GM12891 (cell line): Measurements from ENCODE around the gene SRGAP1.

Source experiments
- DNase-seq: peaks from one replicate; pipeline ENCODE4 v3.0.0; 2011; ENCODE audit warnings: low spot score; ENCODE audit not compliant: insufficient read length
- FAIRE-seq: peaks from 2 replicates; lab custom pipeline; 2011; peaks lifted over from hg19 to GRCh38; lab: Jason Lieb, UNC
- PAX5 ChIP-seq: IDR thresholded peaks from 2 replicates; pipeline ENCODE4 v1.6.1; 2011; ENCODE audit warnings: low read length, moderate library complexity, mild to moderate bottlenecking; ENCODE audit not compliant: insufficient read depth, severe bottlenecking
- POLR2A ChIP-seq: IDR thresholded peaks from 2 replicates; pipeline ENCODE4 v1.6.1; 2011; ENCODE audit warnings: low read depth, low read length, control low read depth
- POLR2AphosphoS5 ChIP-seq: IDR thresholded peaks from 2 replicates; pipeline ENCODE4 v1.6.1; 2011; ENCODE audit warnings: low read depth, low read length, control low read depth
- POU2F2 ChIP-seq: IDR thresholded peaks from 2 replicates; pipeline ENCODE4 v1.6.1; 2011; ENCODE audit warnings: low read depth, mild to moderate bottlenecking, control low read depth, low read length, moderate library complexity
- SPI1 ChIP-seq: IDR thresholded peaks from 2 replicates; pipeline ENCODE4 v1.6.1; 2011; ENCODE audit warnings: low read depth, low read length, control low read depth
- TAF1 ChIP-seq: IDR thresholded peaks from 2 replicates; pipeline ENCODE4 v1.6.1; 2011; ENCODE audit warnings: low read depth, low read length, control low read depth

Gene SRGAP1

GRCh38 chr12:64077922-64078321 lies 233.4 kb downstream of the SRGAP1 start:
- TF ChIP-seq POU2F2, result no peak
- no peak for TF ChIP-seq PAX5
- TF ChIP-seq SPI1, result no peak
- TF ChIP-seq TAF1, result no peak
- no peak for TF ChIP-seq POLR2A
- TF ChIP-seq POLR2AphosphoS5, result no peak
- DNase-seq (no peak), FAIRE-seq (no peak)

- DNase-seq (no peak), FAIRE-seq (no peak)
- TF ChIP-seq POLR2AphosphoS5, result no peak
- TF ChIP-seq POLR2A, result no peak
- no peak for TF ChIP-seq SPI1
- TF ChIP-seq TAF1, result no peak
These were observed 236.0 kb downstream of the SRGAP1 start for GRCh38 chr12:64080319-64081007.

- DNase-seq, result no peak
- no peak for FAIRE-seq
- no peak for TF ChIP-seq POU2F2
- no peak for TF ChIP-seq PAX5
- TF ChIP-seq POLR2A, result no peak
- TF ChIP-seq SPI1, result no peak
- TF ChIP-seq POLR2AphosphoS5, result no peak
- TF ChIP-seq TAF1, result no peak
These were observed 236.5 kb downstream of the SRGAP1 start for GRCh38 chr12:64081008-64081404.

GRCh38 chr12:64082116-64082515 lies 237.6 kb downstream of the SRGAP1 start:
- FAIRE-seq (no peak), DNase-seq (no peak)
- TF ChIP-seq SPI1, result no peak
- TF ChIP-seq POU2F2, result no peak
- no peak for TF ChIP-seq POLR2A
- no peak for TF ChIP-seq POLR2AphosphoS5
- TF ChIP-seq TAF1, result no peak
- no peak for TF ChIP-seq PAX5

- TF ChIP-seq TAF1 (no peak), PAX5 (no peak), POLR2A (no peak), POLR2AphosphoS5 (no peak), SPI1 (no peak), POU2F2 (no peak)
- DNase-seq, result no peak
- FAIRE-seq, result no peak
These were observed 238.4 kb downstream of the SRGAP1 start for GRCh38 chr12:64082866-64083268.

GRCh38 chr12:64083285-64084210 lies 239.0 kb downstream of the SRGAP1 start:
- DNase-seq, result no peak
- TF ChIP-seq SPI1 (no peak), TAF1 (no peak), POLR2AphosphoS5 (no peak), POU2F2 (no peak), POLR2A (no peak), PAX5 (no peak)
- FAIRE-seq, result no peak

- FAIRE-seq (no peak), DNase-seq (no peak)
- TF ChIP-seq POLR2A (no peak), SPI1 (no peak), POLR2AphosphoS5 (no peak), TAF1 (no peak), PAX5 (no peak), POU2F2 (no peak)
These were observed 240.7 kb downstream of the SRGAP1 start for GRCh38 chr12:64085154-64085553.

- no peak for DNase-seq
These were observed 241.5 kb downstream of the SRGAP1 start for GRCh38 chr12:64085996-64086395.

GRCh38 chr12:64086946-64087345 lies 242.4 kb downstream of the SRGAP1 start:
- FAIRE-seq (no peak), DNase-seq (no peak)
- no peak for TF ChIP-seq TAF1
- TF ChIP-seq POLR2A, result no peak
- TF ChIP-seq SPI1, result no peak
- TF ChIP-seq PAX5, result no peak
- no peak for TF ChIP-seq POU2F2
- TF ChIP-seq POLR2AphosphoS5, result no peak

More at GRCh38 chr12:64085996-64086395, 241.5 kb downstream of the SRGAP1 start:
- no peak for TF ChIP-seq SPI1
- TF ChIP-seq PAX5, result no peak
- TF ChIP-seq POU2F2, result no peak
- no peak for TF ChIP-seq POLR2AphosphoS5
- TF ChIP-seq POLR2A, result no peak
- no peak for TF ChIP-seq TAF1
- FAIRE-seq, result no peak
